K562 (cell line): ENCODE results near the gene HEBP2. TPM values are rescaled to one million over a fixed set of nuclear protein-coding genes. Genes with fewer than 3 reads are reported as not detected.

Source experiments
- ATAC-seq: fragments of 200-7000 bp; cut with Tn5 transposase; 3 replicates; pipeline ENCODE4 v1.9.1; 2020; ENCODE audit warnings: moderate library complexity
- BruUV-seq: library from RNA; stranded (reverse); fragments of 400-500 nt; replicated peaks from 2 replicates; lab custom pipeline; 2021; lab: Mats Ljungman, UMichigan
- CTCF ChIA-PET: fragments of 300-600 bp; formaldehyde crosslinking; extraction: SDS; loops from one replicate; lab custom pipeline; 2021; ENCODE audit warnings: low intra/inter-chr PET ratio; lab: Yijun Ruan, JAX
- POLR2A ChIA-PET: fragments of 300-600, 350-650 bp; sonication (Branson Sonifier 250); formaldehyde crosslinking; extraction: SDS; loops from one replicate; lab custom pipeline; 2021; ENCODE audit warnings: antibody characterized with exemption, inconsistent platforms; lab: Yijun Ruan, JAX
- DNase-seq, 4 experiments: peaks; one replicate each; pipeline versions ENCODE4 v3.0.0 to v3.0.0-alpha.2; 2011 to 2018; ENCODE audit warnings: low spot score in 3 of 4, mixed read lengths in 3 of 4; ENCODE audit errors: extremely low read depth in 1 of 4
- FAIRE-seq: peaks from 2 replicates; lab custom pipeline; 2011; peaks lifted over from hg19 to GRCh38; lab: Jason Lieb, UNC
- H2AFZ ChIP-seq: 2 replicates; pipeline ENCODE4 v1.6.0; 2011; ENCODE audit warnings: low read depth, low read length, control low read depth, inconsistent platforms
- H3K27ac ChIP-seq: fragments of 200-600 bp; 3 replicates; pipeline ENCODE4 v1.8.0; 2011; ENCODE audit warnings: low read depth, mild to moderate bottlenecking, control low read depth, inconsistent platforms, low read length, moderate library complexity, mixed read lengths; ENCODE audit errors: extremely low read depth
- H3K27me3 ChIP-seq, 2 experiments: fragments of 300-600 bp in 1 of 2; 2 replicates in 1 of 2; 3 replicates in 1 of 2; pipeline versions ENCODE4 v1.6.0 to v1.8.0; 2011; ENCODE audit warnings: inconsistent platforms in 2 of 2, low read length in 2 of 2, mild to moderate bottlenecking in 1 of 2, mixed read lengths in 1 of 2, moderate library complexity in 1 of 2; ENCODE audit not compliant: control insufficient read depth in 2 of 2, insufficient read depth in 2 of 2
- H3K36me3 ChIP-seq: fragments of 300-600 bp; 3 replicates; pipeline ENCODE4 v1.8.0; 2011; ENCODE audit warnings: mild to moderate bottlenecking, low read length, inconsistent platforms; ENCODE audit not compliant: control insufficient read depth, insufficient read depth
- H3K4me1 ChIP-seq, 2 experiments: fragments of 200-600 bp in 1 of 2; replicated peaks in 1 of 2; 2 replicates in 1 of 2; 3 replicates in 1 of 2; pipeline versions ENCODE4 v1.5.1 to v1.8.0; 2011; ENCODE audit warnings: inconsistent platforms in 2 of 2, low read length in 2 of 2, mild to moderate bottlenecking in 1 of 2, mixed read lengths in 1 of 2, moderate library complexity in 1 of 2; ENCODE audit not compliant: control insufficient read depth in 2 of 2, insufficient read depth in 2 of 2
- H3K4me2 ChIP-seq: 2 replicates; pipeline ENCODE4 v1.6.1; 2011; ENCODE audit warnings: low read length, control low read depth, inconsistent platforms, mixed read lengths; ENCODE audit not compliant: insufficient read depth
- H3K4me3 ChIP-seq: fragments of 200-600 bp; sonication (generic), shearing (Covaris generic); 2 replicates; pipeline ENCODE4 v1.5.1; 2016; ENCODE audit warnings: control low read depth, inconsistent platforms
- H3K79me2 ChIP-seq: fragments of 200-600 bp; 3 replicates; pipeline ENCODE4 v1.8.0; 2011; ENCODE audit warnings: low read length, inconsistent platforms; ENCODE audit not compliant: control insufficient read depth, insufficient read depth
- H3K9ac ChIP-seq, 2 experiments: 2 replicates each; pipeline versions ENCODE4 v1.6.0 to v1.6.1; 2011; ENCODE audit warnings: low read depth in 2 of 2, low read length in 2 of 2, control low read depth in 1 of 2, inconsistent platforms in 1 of 2, mild to moderate bottlenecking in 1 of 2, mixed read lengths in 1 of 2; ENCODE audit not compliant: insufficient read depth in 1 of 2
- H3K9me1 ChIP-seq: one replicate; pipeline ENCODE4 v1.6.0; 2011; ENCODE audit warnings: inconsistent platforms, mild to moderate bottlenecking, low read length, moderate library complexity; ENCODE audit not compliant: control insufficient read depth, insufficient read depth
- H3K9me3 ChIP-seq: replicated peaks from 2 replicates; pipeline ENCODE4 v1.5.1; 2011; ENCODE audit warnings: low read depth, low read length, inconsistent platforms; ENCODE audit not compliant: control insufficient read depth, insufficient read depth
- H4K20me1 ChIP-seq: replicated peaks from 2 replicates; pipeline ENCODE4 v1.6.1; 2011; ENCODE audit warnings: low read length, inconsistent platforms, mixed read lengths; ENCODE audit not compliant: control insufficient read depth, insufficient read depth
- BRD9 ChIP-seq: fragments of 450-650 bp; IDR thresholded peaks from 2 replicates; pipeline ENCODE4 v1.6.1; 2018; ENCODE audit warnings: low read depth; ENCODE audit not compliant: partially characterized antibody
- RREB1 ChIP-seq: fragments of 250-450 bp; sonication (Bioruptor Pico); IDR thresholded peaks from 2 replicates; pipeline ENCODE4 v1.4.0; 2020
- ZNF431 ChIP-seq: sonication (generic); formaldehyde crosslinking; IDR thresholded peaks from 2 replicates; pipeline ENCODE4 v1.8.0; 2022; ENCODE audit warnings: mild to moderate bottlenecking, missing genetic modification reagents
- ZSCAN32 ChIP-seq: fragments of 450-650 bp; formaldehyde crosslinking; IDR thresholded peaks from 2 replicates; pipeline ENCODE4 v1.4.0; 2020; ENCODE audit warnings: mild to moderate bottlenecking, moderate library complexity
- WGBS: fragments of 100-300 bp; shearing (Covaris generic); methylation state at CpG from one replicate; pipeline ENCODE4 v1.1.6; 2016; ENCODE audit warnings: low coverage, mixed read lengths; ENCODE audit not compliant: insufficient coverage; ENCODE audit errors: missing lambda C conversion rate; 5-methylcytosine and 5-hydroxymethylcytosine counted together
- in situ Hi-C: fragments of 300-500 bp; cut with MboI; formaldehyde crosslinking; loops from 4 replicates; pipeline ENCODE4 v1.15.0; 2018; ENCODE audit warnings: inconsistent platforms, mixed read lengths
- intact Hi-C: fragments of 100-400 bp; cut with micrococcal nuclease; formaldehyde crosslinking; loops from 2 replicates; pipeline ENCODE4 v1.14.2; 2022
- polyA plus RNA-seq, 8 experiments: library from polyadenylated mRNA; depleted of rRNA in 4 of 8; stranded (reverse) in 5 of 8; unstranded in 3 of 8; fragments of >200 nt; fragmentation: Nextera tagmentation in 2 of 8; fragmentation: Illumina TruSeq in 1 of 8; extraction: Ambion mirVana in 2 of 8; extraction: Trizol in 1 of 8; gene quantifications; 2 replicates each; pipeline versions ENCODE4 v1.2.1 to v1.2.3, GENCODE V29; 2011 to 2014; ENCODE audit warnings: inconsistent platforms in 1 of 8, missing spikeins in 1 of 8
- total RNA-seq, 7 experiments: library from RNA; depleted of rRNA in 6 of 7; stranded (reverse); fragments of >200 nt in 6 of 7; fragmentation: Illumina TruSeq in 2 of 7; extraction: Trizol in 2 of 7; gene quantifications; 2 replicates each; pipeline versions ENCODE4 v1.2.1 to v1.2.3, GENCODE V29; 2011 to 2021; ENCODE audit warnings: low replicate concordance in 1 of 7
- TF ChIP-seq, protein P1 (sequence below): sonication (generic); formaldehyde crosslinking; IDR thresholded peaks from 2 replicates; pipeline ENCODE4 v1.4.0; 2020; ENCODE audit warnings: mild to moderate bottlenecking, missing genetic modification reagents

HEBP2 gene
- total and polyA plus RNA-seq, 9 of the 15 experiments (the other 6 are each of a cell fraction or from before 2014, with no cell fraction given): 8.5 to 63.7 (median 36.9) TPM

DNA sequence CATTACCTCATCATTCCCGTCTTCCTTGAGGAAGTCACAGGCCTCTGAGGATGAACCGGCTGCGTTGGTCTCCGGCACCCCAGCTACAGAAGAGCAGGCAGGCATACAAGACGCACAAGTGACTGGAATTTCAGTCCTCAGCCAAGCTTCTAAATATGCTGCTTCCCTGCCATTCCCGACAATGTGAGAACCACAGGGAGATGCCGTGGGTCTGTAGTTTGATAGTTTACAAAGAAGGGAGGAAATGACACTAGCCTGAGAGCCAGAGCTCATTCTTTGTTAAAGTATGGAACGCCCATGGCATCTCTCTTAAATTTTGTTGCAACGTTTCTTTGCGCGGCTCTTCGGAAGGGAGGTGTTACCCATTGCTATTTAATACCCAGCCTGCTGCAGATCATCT, 25.7 kb downstream of the HEBP2 start:
- no peak for ATAC-seq
- no peak for FAIRE-seq
- Histone ChIP-seq H3K4me3 (no peak overlapping the region), H3K9me3 (no peaks in the 10 kb centered on the region), H3K9ac (no peak overlapping the region), H3K27me3 (peaks cover 53 to 59% of the 10 kb centered on the region in 2 experiments), H2AFZ (no peak overlapping the region), H3K4me2 (no peak overlapping the region), H3K9me1 (no peaks in the 10 kb centered on the region), H3K4me1 (peaks cover 0 to 3% of the 10 kb centered on the region in 2 experiments; a peak in 1 of 5 replicates), H3K27ac (no peak overlapping the region), H3K79me2 (no peaks in the 10 kb centered on the region), H3K36me3 (no peaks in the 10 kb centered on the region), H4K20me1 (no peaks in the 10 kb centered on the region)
- in situ Hi-C loops (no loop called here), intact Hi-C loops (loop anchor here (1.0 to 10.0 kb wide), 5 partner anchors 80 to 935 kb away; no protein-coding TSS in a partner anchor)
- no peak for DNase-seq
- ChIA-PET CTCF (no interaction called here), POLR2A (interaction anchor here (0.7 to 2.2 kb wide), 2 partner anchors 15 to 184 kb away, joined by 3 to 9 read pairs; no protein-coding TSS in a partner anchor)
- BruUV-seq: no TSS peak
- WGBS: 13% methylated on average over 12 of the region's 12 CpGs
- TF ChIP-seq BRD9 (no peak), RREB1 (CRISPR knock-in tag) (no peak), ZNF431 (CRISPR knock-in tag) (no peak), ZSCAN32 (CRISPR knock-in tag) (no peak)
- TF ChIP-seq, protein P1, sequence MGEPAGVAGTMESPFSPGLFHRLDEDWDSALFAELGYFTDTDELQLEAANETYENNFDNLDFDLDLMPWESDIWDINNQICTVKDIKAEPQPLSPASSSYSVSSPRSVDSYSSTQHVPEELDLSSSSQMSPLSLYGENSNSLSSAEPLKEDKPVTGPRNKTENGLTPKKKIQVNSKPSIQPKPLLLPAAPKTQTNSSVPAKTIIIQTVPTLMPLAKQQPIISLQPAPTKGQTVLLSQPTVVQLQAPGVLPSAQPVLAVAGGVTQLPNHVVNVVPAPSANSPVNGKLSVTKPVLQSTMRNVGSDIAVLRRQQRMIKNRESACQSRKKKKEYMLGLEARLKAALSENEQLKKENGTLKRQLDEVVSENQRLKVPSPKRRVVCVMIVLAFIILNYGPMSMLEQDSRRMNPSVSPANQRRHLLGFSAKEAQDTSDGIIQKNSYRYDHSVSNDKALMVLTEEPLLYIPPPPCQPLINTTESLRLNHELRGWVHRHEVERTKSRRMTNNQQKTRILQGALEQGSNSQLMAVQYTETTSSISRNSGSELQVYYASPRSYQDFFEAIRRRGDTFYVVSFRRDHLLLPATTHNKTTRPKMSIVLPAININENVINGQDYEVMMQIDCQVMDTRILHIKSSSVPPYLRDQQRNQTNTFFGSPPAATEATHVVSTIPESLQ (CRISPR knock-in tag): no peak
